ENCODE results near the gene DENND5A. TPM values are rescaled to one million over a fixed set of nuclear protein-coding genes. Genes with fewer than 3 reads are reported as not detected.

DENND5A gene
- total RNA-seq, 1 donor from 2014 or later: 75.3 TPM

DNA sequence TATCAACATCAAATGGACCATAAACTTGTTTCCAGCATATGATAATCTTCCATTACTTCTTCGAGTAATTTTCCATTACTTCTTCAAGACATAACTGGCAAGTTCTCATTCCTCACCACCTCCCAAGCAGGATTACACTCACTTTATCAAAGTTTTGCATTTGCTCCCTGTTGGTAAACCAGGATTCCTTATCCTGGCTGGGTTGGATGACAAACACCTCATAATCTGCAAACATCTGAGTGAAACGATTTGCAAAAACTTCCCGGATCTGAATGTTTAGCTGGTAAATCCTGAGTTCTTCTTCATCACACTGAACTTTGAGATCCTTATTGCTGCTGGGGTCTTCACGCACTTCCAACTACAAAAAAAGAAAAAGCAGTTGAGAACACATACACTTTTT, 86.4 kb downstream of the DENND5A start:
- Mint-ChIP-seq H3K27me3 (no peaks in the 10 kb centered on the region), H3K36me3 (ENCODE audit: insufficient read depth) (peaks cover 36% of the 10 kb centered on the region), H3K9me3 (ENCODE audit: low read depth) (no peaks in the 10 kb centered on the region), H3K27ac (peak overlapping the region; percentile 41), H3K4me1 (ENCODE audit: low read depth) (peaks cover 14% of the 10 kb centered on the region), H3K4me3 (ENCODE audit: low read depth) (no peak overlapping the region)
- DNase-seq (ENCODE audit: low spot score, unreplicated experiment): no peak
- no peak for TF ChIP-seq CTCF (IDR thresholded peaks at IDR 0.05; ENCODE audit: unreplicated experiment)

GRCh38 chr11:9177438-9178091, 87.6 kb downstream of the DENND5A start:
- Mint-ChIP-seq H3K27me3 (no peaks in the 10 kb centered on the region), H3K9me3 (ENCODE audit: low read depth) (no peaks in the 10 kb centered on the region), H3K36me3 (ENCODE audit: insufficient read depth) (peaks cover 40% of the 10 kb centered on the region), H3K27ac (peak overlapping the region; percentile 12), H3K4me1 (ENCODE audit: low read depth) (peaks cover 14% of the 10 kb centered on the region), H3K4me3 (ENCODE audit: low read depth) (no peak overlapping the region)
- TF ChIP-seq CTCF (IDR thresholded peaks at IDR 0.05; ENCODE audit: unreplicated experiment): no peak
- DNase-seq (ENCODE audit: low spot score, unreplicated experiment): no peak

DNA sequence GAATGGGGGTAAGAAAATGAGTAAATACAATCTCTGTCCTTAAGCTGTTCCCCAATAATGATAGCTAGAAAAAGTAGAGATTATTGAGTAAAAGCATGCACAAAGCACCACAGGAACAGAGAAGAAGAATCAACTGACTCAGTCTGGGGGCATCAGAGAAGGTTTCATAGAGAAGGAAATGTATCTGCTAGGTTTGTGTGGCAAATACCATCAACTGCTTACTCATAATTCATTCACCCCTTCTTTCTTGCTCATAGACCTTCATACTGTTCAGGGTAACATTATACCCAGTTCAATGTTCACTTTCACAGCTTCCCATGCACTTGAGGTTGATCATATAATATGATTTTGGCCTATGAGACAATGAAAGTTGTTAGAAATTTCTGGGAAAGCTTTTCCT, 88.6 kb downstream of the DENND5A start:
- Mint-ChIP-seq H3K27me3 (no peaks in the 10 kb centered on the region), H3K36me3 (ENCODE audit: insufficient read depth) (peaks cover 44% of the 10 kb centered on the region), H3K9me3 (ENCODE audit: low read depth) (no peaks in the 10 kb centered on the region), H3K4me3 (ENCODE audit: low read depth) (no peak overlapping the region), H3K4me1 (ENCODE audit: low read depth) (peaks cover 14% of the 10 kb centered on the region), H3K27ac (no peak overlapping the region)
- no peak for DNase-seq (ENCODE audit: low spot score, unreplicated experiment)
- TF ChIP-seq CTCF (IDR thresholded peaks at IDR 0.05; ENCODE audit: unreplicated experiment): no peak

GRCh38 chr11:9176136-9176535, 89.0 kb downstream of the DENND5A start:
- DNase-seq (ENCODE audit: low spot score, unreplicated experiment): no peak
- Mint-ChIP-seq H3K27me3 (no peaks in the 10 kb centered on the region), H3K27ac (no peak overlapping the region), H3K4me1 (ENCODE audit: low read depth) (peaks cover 14% of the 10 kb centered on the region), H3K9me3 (ENCODE audit: low read depth) (no peaks in the 10 kb centered on the region), H3K36me3 (ENCODE audit: insufficient read depth) (peaks cover 45% of the 10 kb centered on the region), H3K4me3 (ENCODE audit: low read depth) (no peak overlapping the region)
- no peak for TF ChIP-seq CTCF (IDR thresholded peaks at IDR 0.05; ENCODE audit: unreplicated experiment)

DNA sequence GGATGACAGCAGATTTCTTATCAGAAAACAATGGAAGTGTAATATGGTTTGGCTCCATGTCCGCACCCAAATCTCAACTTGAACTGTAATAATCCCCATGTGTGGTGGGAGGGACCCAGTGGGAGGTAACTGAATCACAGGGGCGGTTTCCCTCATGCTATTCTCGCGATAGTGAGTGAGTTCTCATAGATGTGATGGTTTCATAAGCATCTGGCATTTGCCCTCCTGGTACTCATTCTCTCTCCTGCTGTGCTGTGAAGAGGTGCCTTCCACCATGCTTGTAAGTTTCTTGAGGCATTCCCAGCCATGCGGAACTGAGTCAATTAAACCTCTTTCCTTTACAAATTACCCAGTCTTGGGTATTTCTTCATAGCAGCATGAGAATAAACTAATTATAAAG, 92.8 kb downstream of the DENND5A start:
- TF ChIP-seq CTCF (IDR thresholded peaks at IDR 0.05; ENCODE audit: unreplicated experiment): no peak
- Mint-ChIP-seq H3K4me1 (ENCODE audit: low read depth) (peaks cover 4% of the 10 kb centered on the region), H3K36me3 (ENCODE audit: insufficient read depth) (peaks cover 30% of the 10 kb centered on the region), H3K27ac (no peak overlapping the region), H3K4me3 (ENCODE audit: low read depth) (no peak overlapping the region), H3K27me3 (no peaks in the 10 kb centered on the region), H3K9me3 (ENCODE audit: low read depth) (no peaks in the 10 kb centered on the region)
- no peak for DNase-seq (ENCODE audit: low spot score, unreplicated experiment)
